Nephron progenitor cell (in vitro differentiated cells): ENCODE results near the gene ST7.

Experiments used
- DNase-seq: peaks from one replicate; pipeline ENCODE4 v3.0.0; 2021
- H3K27ac Mint-ChIP-seq: 2 replicates; pipeline ENCODE4 v1.8.0; 2021; ENCODE audit warnings: mild to moderate bottlenecking, moderate library complexity, mixed read lengths
- H3K27me3 Mint-ChIP-seq: 2 replicates; pipeline ENCODE4 v1.8.0; 2021; ENCODE audit warnings: mild to moderate bottlenecking, low read depth, mixed read lengths; ENCODE audit not compliant: poor library complexity
- H3K36me3 Mint-ChIP-seq: 2 replicates; pipeline ENCODE4 v1.8.0; 2021; ENCODE audit warnings: low read depth, mixed read lengths
- H3K4me1 Mint-ChIP-seq: 2 replicates; pipeline ENCODE4 v1.8.0; 2021; ENCODE audit warnings: mixed read lengths
- H3K4me3 Mint-ChIP-seq: 2 replicates; pipeline ENCODE4 v1.8.0; 2021; ENCODE audit warnings: mild to moderate bottlenecking, moderate library complexity, mixed read lengths
- H3K9me3 Mint-ChIP-seq: 2 replicates; pipeline ENCODE4 v1.8.0; 2021; ENCODE audit warnings: mild to moderate bottlenecking, moderate library complexity, mixed read lengths
- CTCF ChIP-seq: fragments of 200-600 bp; sonication (generic); IDR thresholded peaks from 2 replicates; pipeline ENCODE4 v1.5.0; 2021; ENCODE audit warnings: antibody characterized with exemption

ST7 gene

GRCh38 chr7:117173035-117173770, 219.9 kb downstream of the ST7 start:
- Mint-ChIP-seq H3K27ac (peak overlapping the region; percentile 36), H3K27me3 (peaks cover 4% of the 10 kb centered on the region), H3K4me3 (no peak overlapping the region), H3K36me3 (no peaks in the 10 kb centered on the region), H3K9me3 (no peaks in the 10 kb centered on the region), H3K4me1 (no peaks in the 10 kb centered on the region)
- no peak for DNase-seq
- no peak for TF ChIP-seq CTCF

GRCh38 chr7:117176206-117176605, 222.9 kb downstream of the ST7 start:
- Mint-ChIP-seq H3K9me3 (no peaks in the 10 kb centered on the region), H3K36me3 (no peaks in the 10 kb centered on the region), H3K4me1 (no peaks in the 10 kb centered on the region), H3K4me3 (no peak overlapping the region), H3K27me3 (peaks cover 4% of the 10 kb centered on the region), H3K27ac (no peak overlapping the region)
- DNase-seq, result no peak
- TF ChIP-seq CTCF, result no peak

GRCh38 chr7:117178600-117178999, 225.3 kb downstream of the ST7 start:
- no peak for DNase-seq
- peaks cover 4% of the 10 kb centered on the region for H3K27me3 Mint-ChIP-seq
- H3K4me1 Mint-ChIP-seq, result no peaks in the 10 kb centered on the region
- no peaks in the 10 kb centered on the region for H3K9me3 Mint-ChIP-seq
- peaks cover 8% of the 10 kb centered on the region for H3K36me3 Mint-ChIP-seq
- no peak for TF ChIP-seq CTCF
- no peak overlapping the region for H3K4me3 Mint-ChIP-seq
- H3K27ac Mint-ChIP-seq, result no peak overlapping the region

- Mint-ChIP-seq H3K27ac (no peak overlapping the region), H3K4me3 (no peak overlapping the region), H3K27me3 (peaks cover 4% of the 10 kb centered on the region), H3K36me3 (peaks cover 10% of the 10 kb centered on the region), H3K9me3 (no peaks in the 10 kb centered on the region), H3K4me1 (no peaks in the 10 kb centered on the region)
- DNase-seq, result no peak
- TF ChIP-seq CTCF, result no peak
Measured at GRCh38 chr7:117179701-117180100, 226.4 kb downstream of the ST7 start.

GRCh38 chr7:117183729-117184128, 230.4 kb downstream of the ST7 start:
- Mint-ChIP-seq H3K27me3 (no peaks in the 10 kb centered on the region), H3K4me1 (no peaks in the 10 kb centered on the region), H3K4me3 (no peak overlapping the region), H3K9me3 (no peaks in the 10 kb centered on the region), H3K36me3 (peaks cover 10% of the 10 kb centered on the region), H3K27ac (no peak overlapping the region)
- no peak for TF ChIP-seq CTCF
- DNase-seq, result no peak

- Mint-ChIP-seq H3K4me1 (no peaks in the 10 kb centered on the region), H3K27ac (no peak overlapping the region), H3K4me3 (no peak overlapping the region), H3K27me3 (no peaks in the 10 kb centered on the region), H3K9me3 (no peaks in the 10 kb centered on the region), H3K36me3 (peaks cover 10% of the 10 kb centered on the region)
- no peak for DNase-seq
- no peak for TF ChIP-seq CTCF
Measured at GRCh38 chr7:117184367-117184766, 231.1 kb downstream of the ST7 start.
